Aortic smooth muscle cell (primary cell): ENCODE data around the gene CXorf49B. TPM values are rescaled to one million over a fixed set of nuclear protein-coding genes. Genes with fewer than 3 reads are reported as not detected.

Experiments
- total RNA-seq: library from RNA; depleted of rRNA; stranded (reverse); fragments of >200 nt; gene quantifications from 2 replicates; pipeline ENCODE4 v1.2.3, GENCODE V29; 2014

Gene CXorf49B
- total RNA-seq = not detected in 2 replicates

DNA sequence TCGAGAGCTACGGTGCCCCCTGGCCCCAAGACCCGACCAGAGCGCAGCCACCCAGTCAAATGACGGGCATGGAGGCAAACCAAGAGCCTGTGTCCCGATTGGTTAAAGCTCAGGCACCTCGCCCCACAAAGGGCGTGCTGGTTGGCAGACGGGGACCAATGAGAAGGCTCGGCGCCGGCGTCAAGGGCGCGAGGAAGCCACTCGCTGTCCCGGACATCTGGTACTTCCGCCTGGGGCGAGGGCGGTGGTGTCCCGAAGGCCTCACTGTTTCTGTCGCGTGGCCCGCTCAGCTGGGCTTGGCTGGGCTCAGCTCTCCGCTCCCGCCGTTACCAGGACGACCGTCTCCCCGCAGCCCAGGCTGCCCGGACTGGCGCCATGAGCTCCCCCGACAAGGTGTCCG, at the start of gene CXorf49B:
Gene CXorf49B (plus strand): TSS at position 301 of the 400 bp plus-strand sequence. CDS start 75 bp downstream, at position 376.

DNA sequence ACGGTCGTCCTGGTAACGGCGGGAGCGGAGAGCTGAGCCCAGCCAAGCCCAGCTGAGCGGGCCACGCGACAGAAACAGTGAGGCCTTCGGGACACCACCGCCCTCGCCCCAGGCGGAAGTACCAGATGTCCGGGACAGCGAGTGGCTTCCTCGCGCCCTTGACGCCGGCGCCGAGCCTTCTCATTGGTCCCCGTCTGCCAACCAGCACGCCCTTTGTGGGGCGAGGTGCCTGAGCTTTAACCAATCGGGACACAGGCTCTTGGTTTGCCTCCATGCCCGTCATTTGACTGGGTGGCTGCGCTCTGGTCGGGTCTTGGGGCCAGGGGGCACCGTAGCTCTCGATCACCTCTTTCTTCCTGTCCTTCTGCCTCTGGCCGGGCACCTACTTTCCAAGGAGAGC, 45.0 kb upstream of the CXorf49B start, which contains the start of gene CXorf49:
Gene CXorf49 (minus strand): TSS at position 101 of the 400 bp plus-strand sequence. CDS start 134 bp downstream, outside the sequence.

Other genes with a start within 250 kb of the CXorf49B start
- 62.1 and 82.0 TPM in 2 replicates for gene OGT, start 230.2 kb upstream of the CXorf49B start, total RNA-seq
- gene GCNA, start 184.9 kb upstream of the CXorf49B start, total RNA-seq = 1.7 and 2.7 TPM in 2 replicates
- not detected in 2 replicates for gene CXCR3, start 144.8 kb upstream of the CXorf49B start, total RNA-seq
- not detected in 2 replicates for gene CXorf49, start 45.1 kb upstream of the CXorf49B start, total RNA-seq
- 2.2 and 9.1 TPM in 2 replicates for gene NHSL2, start 147.5 kb downstream of the CXorf49B start, total RNA-seq